ENCODE measurements around the gene CDC37L1. TPM values are rescaled to one million over a fixed set of nuclear protein-coding genes. Genes with fewer than 3 reads are reported as not detected.

Gene CDC37L1
- total and polyA plus RNA-seq, 9 of the 15 experiments (the other 6 are each of a cell fraction or from before 2014, with no cell fraction given): 1.5 to 7.9 (median 6.0) TPM

- DNase-seq (ENCODE audit: extremely low read depth in 1 of 4, low spot score in 3 of 4) (peak in 1 of 4 experiments; percentile 9), FAIRE-seq (no peak), ATAC-seq (no peak)
- intact Hi-C loops (cut with micrococcal nuclease): no loop called here
- Histone ChIP-seq H3K27ac (ENCODE audit: extremely low read depth, low read depth, low read length) (no peak overlapping the region), H4K20me1 (replicated peaks; ENCODE audit: control insufficient read depth, insufficient read depth, low read length) (no peaks in the 10 kb centered on the region), H3K9ac (ENCODE audit: insufficient read depth in 1 of 2, low read depth in 2 of 2, low read length in 2 of 2) (no peak overlapping the region), H3K79me2 (ENCODE audit: control insufficient read depth, insufficient read depth, low read length) (no peaks in the 10 kb centered on the region), H2AFZ (ENCODE audit: low read depth, low read length) (no peak overlapping the region), H3K9me1 (ENCODE audit: control insufficient read depth, insufficient read depth, low read length) (no peaks in the 10 kb centered on the region), H3K36me3 (ENCODE audit: control insufficient read depth, insufficient read depth, low read length) (peaks cover 83% of the 10 kb centered on the region), H3K4me2 (ENCODE audit: insufficient read depth, low read length) (no peak overlapping the region), H3K4me3 (no peak overlapping the region), H3K27me3 (ENCODE audit: control insufficient read depth in 2 of 2, insufficient read depth in 2 of 2, low read length in 2 of 2) (no peaks in the 10 kb centered on the region), H3K4me1 (replicated peaks in 1 of 2; ENCODE audit: control insufficient read depth in 2 of 2, insufficient read depth in 2 of 2, low read length in 2 of 2) (no peaks in the 10 kb centered on the region), H3K9me3 (replicated peaks; ENCODE audit: control insufficient read depth, insufficient read depth, low read depth, low read length) (no peaks in the 10 kb centered on the region; the same call in 1 of the 2 replicates)
- BruUV-seq (replicated peaks): no TSS peak
- 53% methylated on average over 5 of the region's 7 CpGs for WGBS (ENCODE audit: insufficient coverage, low coverage, missing lambda C conversion rate)
- ChIA-PET CTCF (ENCODE audit: low intra/inter-chr PET ratio) (no interaction called here), POLR2A (no interaction called here)
- in situ Hi-C loops (cut with MboI): no loop called here
- TF ChIP-seq E2F1 (CRISPR knock-in tag; IDR thresholded peaks at IDR 0.05): no peak
- no peak for TF ChIP-seq MNT (conservative IDR thresholded peaks at IDR 0.05)
- no peak for TF ChIP-seq THAP7 (CRISPR knock-in tag; IDR thresholded peaks at IDR 0.05)
- TF ChIP-seq ZNF12 (CRISPR knock-in tag; IDR thresholded peaks at IDR 0.05): no peak
- TF ChIP-seq NCOA6 (IDR thresholded peaks at IDR 0.05): no peak
- TF ChIP-seq CSDE1 (IDR thresholded peaks at IDR 0.05): no peak
- no peak for TF ChIP-seq POLR2B (IDR thresholded peaks at IDR 0.05; ENCODE audit: low read depth, partially characterized antibody)
- TF ChIP-seq PCBP1 (IDR thresholded peaks at IDR 0.05; ENCODE audit: low read depth, low read length, poor library complexity, severe bottlenecking): no peak
- no peak for TF ChIP-seq POLR2A (conservative IDR thresholded peaks at IDR 0.05)
- no peak for TF ChIP-seq EHMT2 (IDR thresholded peaks at IDR 0.05)
- TF ChIP-seq NCOA2 (IDR thresholded peaks at IDR 0.05; ENCODE audit: partially characterized antibody in 2 of 2): no peak
- TF ChIP-seq TSC22D4 (tag; IDR thresholded peaks at IDR 0.05): no peak
- no peak for TF ChIP-seq TOE1 (IDR thresholded peaks at IDR 0.05; ENCODE audit: borderline replicate concordance)
- no peak for TF ChIP-seq TOE1 (CRISPR knock-in tag; IDR thresholded peaks at IDR 0.05; ENCODE audit: borderline replicate concordance, low read depth)
- no peak for TF ChIP-seq HES1 (IDR thresholded peaks at IDR 0.05; ENCODE audit: low read depth)
- TF ChIP-seq HCFC1 (IDR thresholded peaks at IDR 0.05; ENCODE audit: low read depth, low read length): no peak
- no peak for TF ChIP-seq SETDB1 (IDR thresholded peaks at IDR 0.05; ENCODE audit: low read length)
- no peak for TF ChIP-seq XRCC4 (IDR thresholded peaks at IDR 0.05; ENCODE audit: extremely low read depth, insufficient read depth, insufficient read length)
- TF ChIP-seq ZNF780A (CRISPR knock-in tag; IDR thresholded peaks at IDR 0.05): no peak
These were observed 34.5 kb downstream of the CDC37L1 start for GRCh38 chr9:4713849-4714248.
